GM19238 (cell line): Measurements from ENCODE around the gene FGF1.

Source experiments
- DNase-seq: peaks from one replicate; pipeline ENCODE4 v3.0.0; 2011; ENCODE audit warnings: low spot score; ENCODE audit not compliant: insufficient read length

Gene FGF1

GRCh38 chr5:142697356-142698255 lies 11.7 kb upstream of the FGF1 start:
- DNase-seq: no peak

DNA sequence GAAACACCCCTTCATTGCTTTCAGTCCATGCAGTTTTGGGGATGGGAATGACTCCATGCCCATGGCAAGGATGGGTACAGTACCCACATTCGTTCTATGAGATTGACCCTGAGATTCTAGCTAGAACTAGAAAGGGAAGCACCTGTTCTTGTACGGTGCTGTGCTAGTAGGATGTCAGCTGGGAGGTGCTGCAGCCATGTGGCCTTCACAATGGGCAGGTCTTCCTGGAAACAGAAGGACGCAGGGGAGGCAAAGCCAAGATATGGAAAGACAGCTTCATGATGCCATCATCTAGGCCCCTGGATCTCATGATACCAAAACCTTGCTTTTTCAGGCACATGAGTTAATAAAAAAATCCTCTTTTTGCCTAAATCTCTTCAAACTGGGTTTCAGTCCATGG lies 10.5 kb upstream of the FGF1 start:
- no peak for DNase-seq

GRCh38 chr5:142694092-142694856 lies 8.4 kb upstream of the FGF1 start:
- DNase-seq: no peak

DNA sequence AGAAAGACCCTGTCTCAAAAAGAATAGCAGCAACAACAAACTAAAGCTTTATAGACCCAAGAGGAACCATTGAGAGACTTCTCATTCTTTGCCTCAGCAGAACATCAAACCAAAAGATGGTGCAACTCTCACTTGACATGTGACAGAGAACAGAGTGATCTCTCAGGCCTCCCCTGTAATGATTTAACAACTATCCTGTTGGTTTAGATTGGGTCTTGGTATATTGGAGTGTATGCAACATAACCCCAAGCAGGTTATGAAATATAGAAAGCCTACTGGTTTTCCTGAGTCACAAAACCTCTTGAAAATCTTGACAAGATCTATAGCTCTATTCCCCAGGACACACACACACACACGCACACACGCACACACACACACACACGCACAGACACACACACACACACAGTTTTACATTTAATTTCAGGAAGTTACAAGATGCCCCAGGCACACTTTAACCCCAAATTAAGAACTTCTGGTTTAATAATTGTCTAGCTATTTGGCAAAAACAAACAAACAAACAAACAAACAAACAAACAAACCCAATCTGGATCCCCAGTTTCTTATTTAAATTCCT lies 6.5 kb upstream of the FGF1 start:
- no peak for DNase-seq

GRCh38 chr5:142690667-142691066 lies 4.8 kb upstream of the FGF1 start:
- DNase-seq: no peak

GRCh38 chr5:142689081-142689480 lies 3.2 kb upstream of the FGF1 start:
- no peak for DNase-seq

DNA sequence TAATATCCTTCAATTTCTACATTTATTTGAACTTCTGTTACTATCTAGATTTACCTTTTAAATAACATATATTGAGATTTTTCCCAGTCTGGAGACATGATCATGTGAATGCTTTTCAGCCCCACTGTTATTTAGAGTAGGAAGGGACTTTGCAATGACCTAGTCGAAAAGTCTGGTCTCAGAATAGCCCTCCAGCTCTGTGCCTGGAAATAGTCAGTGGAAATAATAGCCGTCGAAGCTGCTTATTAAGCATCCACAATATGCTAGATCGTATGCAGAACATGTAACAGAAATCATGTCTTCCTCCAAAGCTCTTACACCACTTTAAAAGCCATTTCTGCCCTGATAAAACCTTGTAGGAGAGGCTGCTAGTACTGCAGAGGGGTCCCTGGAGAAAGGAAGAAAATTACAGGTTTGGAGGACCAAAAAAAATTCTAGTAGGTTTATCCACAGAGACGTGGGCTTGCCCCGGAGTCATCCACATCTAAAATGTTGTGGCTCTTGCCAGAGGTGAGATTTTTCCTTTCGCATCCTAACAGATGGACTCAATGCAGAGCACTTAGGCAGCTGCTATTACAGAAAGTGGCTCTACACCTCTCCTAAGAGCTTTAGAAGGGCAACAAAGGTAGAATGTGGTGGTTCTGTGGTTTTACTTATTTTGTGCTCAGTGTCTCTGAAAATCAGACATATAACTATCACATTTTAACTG lies 2.5 kb upstream of the FGF1 start:
- no peak for DNase-seq

DNA sequence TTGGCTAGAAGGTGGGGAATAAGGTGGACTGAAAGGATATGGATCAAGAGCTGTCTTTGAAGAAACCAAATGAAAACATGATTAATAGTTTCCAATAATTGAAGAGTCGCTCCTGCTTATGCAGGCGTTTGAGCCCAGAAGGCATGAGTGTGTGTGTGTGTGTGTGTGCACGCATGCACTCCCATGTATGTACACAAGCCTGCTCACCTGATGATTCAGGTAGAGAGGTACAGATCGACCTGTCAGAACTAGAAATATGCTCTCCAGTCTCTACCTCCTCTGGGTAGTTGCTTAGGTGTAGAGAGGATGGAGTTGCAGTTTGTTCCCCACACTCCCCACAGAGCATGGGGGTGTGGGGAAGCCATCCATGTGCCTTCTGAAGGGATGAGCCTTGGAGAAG lies 1.1 kb upstream of the FGF1 start:
- DNase-seq: no peak

GRCh38 chr5:142686210-142686734 lies 382 bp upstream of the FGF1 start:
- no peak for DNase-seq

DNA sequence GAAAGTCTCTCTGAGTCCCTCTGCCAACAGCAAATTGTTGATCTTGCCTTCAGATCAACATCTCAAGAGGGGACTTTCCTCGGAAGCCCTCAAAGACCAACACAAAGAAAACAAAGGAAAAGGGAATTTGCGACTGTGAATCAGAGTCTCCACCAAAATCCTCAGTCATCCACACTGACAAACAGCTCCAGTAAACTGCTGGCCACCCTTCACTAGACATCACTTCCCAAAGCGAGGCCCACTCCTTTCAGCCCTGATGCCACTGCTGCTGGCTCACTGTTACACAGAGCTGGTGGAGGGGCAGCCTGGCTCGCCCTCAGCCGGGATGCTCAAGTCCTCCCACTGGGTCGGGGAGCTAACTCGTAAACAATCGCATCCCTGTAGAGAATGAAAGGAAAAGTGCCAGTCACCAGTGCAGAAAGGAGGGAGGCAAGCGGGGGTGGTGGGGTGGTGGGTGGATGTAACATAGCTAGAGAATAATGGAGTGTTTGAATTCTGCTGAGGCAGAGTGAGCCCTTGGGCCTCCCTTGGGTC lies 1.3 kb downstream of the FGF1 start:
- no peak for DNase-seq

GRCh38 chr5:142683881-142684505 lies 1.9 kb downstream of the FGF1 start:
- no peak for DNase-seq

DNA sequence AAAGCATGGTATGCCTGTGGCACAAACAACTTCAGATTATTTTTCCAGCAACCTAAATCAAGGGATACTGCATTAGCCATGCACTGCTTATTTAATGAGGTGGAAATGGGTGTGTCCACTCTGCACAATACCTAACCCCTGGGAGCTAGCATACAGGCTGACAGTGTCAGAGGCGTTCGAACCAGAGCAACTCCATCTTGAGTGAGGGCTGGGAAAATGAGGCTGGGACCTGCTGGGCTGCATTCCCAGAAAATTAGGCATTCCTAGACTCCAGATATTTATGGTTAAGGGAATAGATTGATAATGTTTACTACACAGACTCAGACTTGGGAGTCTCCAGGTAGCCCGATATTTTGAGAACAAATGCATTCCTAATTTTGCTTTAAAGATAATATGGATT lies 2.8 kb downstream of the FGF1 start:
- DNase-seq: no peak

- DNase-seq: no peak
These were observed 5.2 kb downstream of the FGF1 start for GRCh38 chr5:142680605-142681259.

DNA sequence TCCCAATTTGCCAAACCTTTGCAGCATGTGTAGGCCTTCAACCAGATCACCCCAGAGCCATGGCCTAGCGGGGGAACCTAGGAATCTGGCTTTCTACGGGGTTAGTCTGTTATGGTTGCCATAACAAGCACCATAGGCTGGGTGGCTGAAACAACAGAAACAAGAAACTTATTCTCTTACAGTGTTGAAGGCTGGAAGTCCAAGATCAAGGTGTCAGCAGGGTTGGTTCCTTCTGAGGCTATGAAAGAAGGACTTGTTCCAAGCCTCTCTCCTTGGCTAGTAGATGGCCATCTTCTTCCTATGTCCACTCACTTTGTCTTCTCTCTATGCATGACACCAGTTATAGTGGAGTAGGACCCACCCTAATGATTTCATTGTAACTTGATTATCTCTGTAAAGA lies 6.1 kb downstream of the FGF1 start:
- DNase-seq: no peak

DNA sequence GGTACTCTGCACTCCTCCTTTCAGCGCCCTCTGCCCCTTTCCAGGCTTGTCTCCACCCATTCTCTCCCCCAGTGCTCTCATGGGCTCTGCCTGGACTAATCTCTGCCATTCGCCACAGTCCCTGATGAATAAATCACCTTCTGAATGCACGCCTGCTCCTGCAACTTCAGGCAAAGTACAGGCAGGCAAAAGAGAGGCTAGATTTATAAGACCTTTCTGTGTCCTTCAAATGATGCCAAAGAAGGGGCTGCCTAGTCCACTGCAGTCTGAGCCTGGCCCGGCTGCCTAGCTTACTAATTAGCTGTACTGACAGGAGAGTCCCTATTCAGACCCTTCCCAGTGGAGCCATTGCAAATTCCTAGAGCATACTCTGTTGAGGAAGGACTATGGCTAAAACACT lies 7.4 kb downstream of the FGF1 start:
- DNase-seq: no peak

- DNase-seq: no peak
These were observed 8.7 kb downstream of the FGF1 start for GRCh38 chr5:142677198-142677597.

DNA sequence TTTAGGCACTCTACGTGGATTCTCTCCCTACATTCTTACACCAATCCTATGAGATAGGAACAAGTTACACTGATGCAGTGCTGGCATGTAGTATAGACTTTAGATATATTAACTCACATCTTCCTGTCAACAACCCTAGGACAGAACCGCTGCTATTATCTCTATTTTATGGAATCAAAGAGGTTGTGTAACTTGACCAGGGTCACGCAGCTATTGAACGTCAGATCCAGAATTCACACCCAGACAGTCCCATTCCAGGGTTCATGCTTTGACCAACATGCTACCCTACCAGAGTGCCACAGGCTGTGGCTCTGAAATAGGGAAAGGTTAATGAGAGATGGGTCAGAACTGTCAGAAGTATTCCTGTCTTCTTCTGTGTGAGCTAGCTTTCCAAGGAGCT lies 9.6 kb downstream of the FGF1 start:
- no peak for DNase-seq

- no peak for DNase-seq
These were observed 11.1 kb downstream of the FGF1 start for GRCh38 chr5:142674531-142675469.

DNA sequence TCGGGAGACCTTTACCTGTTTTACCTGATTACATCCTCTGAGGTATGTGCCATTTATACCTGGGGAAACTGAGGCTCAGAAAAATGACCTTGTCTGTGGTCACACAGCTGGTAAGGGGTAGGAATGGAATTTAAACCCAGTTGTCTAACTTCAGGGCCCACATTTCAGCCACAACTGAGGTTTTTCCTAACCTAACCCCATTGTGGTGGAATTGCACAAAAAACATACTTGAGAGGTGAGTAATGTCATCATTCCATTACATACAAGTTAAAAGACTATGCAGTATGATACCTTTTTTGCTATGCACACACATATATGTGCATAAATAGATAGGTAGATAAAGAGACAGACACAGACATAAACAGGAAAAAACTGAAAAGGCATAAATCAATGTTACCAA lies 14.1 kb downstream of the FGF1 start:
- no peak for DNase-seq
